Measurements from ENCODE around the gene PGM2L1.

The PGM2L1 gene

GRCh38 chr11:74318241-74318932, 79.8 kb downstream of the PGM2L1 start:
- Histone ChIP-seq H3K9ac (ENCODE audit: low read length) (peak overlapping the region; percentile 50), H3K36me3 (ENCODE audit: control insufficient read depth, insufficient read depth, low read length, severe bottlenecking) (no peaks in the 10 kb centered on the region), H3K27me3 (replicated peaks; ENCODE audit: control insufficient read depth, insufficient read depth, low read length) (no peaks in the 10 kb centered on the region), H3K4me1 (ENCODE audit: control insufficient read depth, insufficient read depth, low read length) (peaks cover 40% of the 10 kb centered on the region), H3K4me3 (ENCODE audit: low read length) (no peak overlapping the region), H3K9me3 (ENCODE audit: control insufficient read depth, low read length) (peaks cover 4% of the 10 kb centered on the region)
- peak; percentile 54 for DNase-seq (ENCODE audit: low read depth)

- peaks cover 31% of the 10 kb centered on the region for H3K4me1 ChIP-seq (ENCODE audit: control insufficient read depth, insufficient read depth, low read length)
- H3K9me3 ChIP-seq (ENCODE audit: control insufficient read depth, low read length), result peaks cover 4% of the 10 kb centered on the region
- peak overlapping the region; percentile 33 for H3K9ac ChIP-seq (ENCODE audit: low read length)
- H3K4me3 ChIP-seq (ENCODE audit: low read length), result no peak overlapping the region
- peak; percentile 57 for DNase-seq (ENCODE audit: low read depth)
- no peaks in the 10 kb centered on the region for H3K27me3 ChIP-seq (replicated peaks; ENCODE audit: control insufficient read depth, insufficient read depth, low read length)
- H3K36me3 ChIP-seq (ENCODE audit: control insufficient read depth, insufficient read depth, low read length, severe bottlenecking), result no peaks in the 10 kb centered on the region
These were observed 81.3 kb downstream of the PGM2L1 start for GRCh38 chr11:74316772-74317505.

GRCh38 chr11:74312326-74312725, 85.9 kb downstream of the PGM2L1 start:
- Histone ChIP-seq H3K4me3 (ENCODE audit: low read length) (no peak overlapping the region), H3K27me3 (replicated peaks; ENCODE audit: control insufficient read depth, insufficient read depth, low read length) (no peaks in the 10 kb centered on the region), H3K36me3 (ENCODE audit: control insufficient read depth, insufficient read depth, low read length, severe bottlenecking) (no peaks in the 10 kb centered on the region), H3K4me1 (ENCODE audit: control insufficient read depth, insufficient read depth, low read length) (peaks cover 15% of the 10 kb centered on the region), H3K9ac (ENCODE audit: low read length) (no peak overlapping the region), H3K9me3 (ENCODE audit: control insufficient read depth, low read length) (peaks cover 4% of the 10 kb centered on the region)
- DNase-seq (ENCODE audit: low read depth), result peak; percentile 36

- Histone ChIP-seq H3K4me1 (ENCODE audit: control insufficient read depth, insufficient read depth, low read length) (peaks cover 15% of the 10 kb centered on the region), H3K27me3 (replicated peaks; ENCODE audit: control insufficient read depth, insufficient read depth, low read length) (no peaks in the 10 kb centered on the region), H3K9me3 (ENCODE audit: control insufficient read depth, low read length) (no peaks in the 10 kb centered on the region), H3K9ac (ENCODE audit: low read length) (peak within 1 kb of the TSS; percentile 71), H3K36me3 (ENCODE audit: control insufficient read depth, insufficient read depth, low read length, severe bottlenecking) (no peaks in the 10 kb centered on the region), H3K4me3 (ENCODE audit: low read length) (peak within 1 kb of the TSS; percentile 78)
- DNase-seq (ENCODE audit: low read depth), result peak; percentile 62
These were observed 86.8 kb downstream of the PGM2L1 start, which contains the start of gene P4HA3 for GRCh38 chr11:74311352-74311926. Gene P4HA3 (minus strand): TSS chr11:74311640. CDS start chr11:74311611, 29 bp downstream.

- peaks cover 15% of the 10 kb centered on the region for H3K4me1 ChIP-seq (ENCODE audit: control insufficient read depth, insufficient read depth, low read length)
- peak overlapping the region; percentile 78 for H3K4me3 ChIP-seq (ENCODE audit: low read length)
- peak overlapping the region; percentile 71 for H3K9ac ChIP-seq (ENCODE audit: low read length)
- H3K27me3 ChIP-seq (replicated peaks; ENCODE audit: control insufficient read depth, insufficient read depth, low read length), result no peaks in the 10 kb centered on the region
- no peak for DNase-seq (ENCODE audit: low read depth)
- no peaks in the 10 kb centered on the region for H3K36me3 ChIP-seq (ENCODE audit: control insufficient read depth, insufficient read depth, low read length, severe bottlenecking)
- H3K9me3 ChIP-seq (ENCODE audit: control insufficient read depth, low read length), result no peaks in the 10 kb centered on the region
These were observed 87.4 kb downstream of the PGM2L1 start for GRCh38 chr11:74310857-74311256.

GRCh38 chr11:74307434-74307833, 90.8 kb downstream of the PGM2L1 start:
- H3K9ac ChIP-seq (ENCODE audit: low read length), result no peak overlapping the region
- no peaks in the 10 kb centered on the region for H3K36me3 ChIP-seq (ENCODE audit: control insufficient read depth, insufficient read depth, low read length, severe bottlenecking)
- no peak overlapping the region for H3K4me3 ChIP-seq (ENCODE audit: low read length)
- DNase-seq (ENCODE audit: low read depth), result peak; percentile 63
- no peaks in the 10 kb centered on the region for H3K9me3 ChIP-seq (ENCODE audit: control insufficient read depth, low read length)
- no peaks in the 10 kb centered on the region for H3K27me3 ChIP-seq (replicated peaks; ENCODE audit: control insufficient read depth, insufficient read depth, low read length)
- peaks cover 15% of the 10 kb centered on the region for H3K4me1 ChIP-seq (ENCODE audit: control insufficient read depth, insufficient read depth, low read length)

GRCh38 chr11:74306435-74307175, 91.6 kb downstream of the PGM2L1 start:
- no peaks in the 10 kb centered on the region for H3K27me3 ChIP-seq (replicated peaks; ENCODE audit: control insufficient read depth, insufficient read depth, low read length)
- DNase-seq (ENCODE audit: low read depth), result no peak
- peaks cover 7% of the 10 kb centered on the region for H3K4me1 ChIP-seq (ENCODE audit: control insufficient read depth, insufficient read depth, low read length)
- H3K9ac ChIP-seq (ENCODE audit: low read length), result no peak overlapping the region
- no peaks in the 10 kb centered on the region for H3K36me3 ChIP-seq (ENCODE audit: control insufficient read depth, insufficient read depth, low read length, severe bottlenecking)
- no peaks in the 10 kb centered on the region for H3K9me3 ChIP-seq (ENCODE audit: control insufficient read depth, low read length)
- no peak overlapping the region for H3K4me3 ChIP-seq (ENCODE audit: low read length)

GRCh38 chr11:74299015-74299414, 99.2 kb downstream of the PGM2L1 start:
- no peak overlapping the region for H3K4me3 ChIP-seq (ENCODE audit: low read length)
- no peaks in the 10 kb centered on the region for H3K27me3 ChIP-seq (replicated peaks; ENCODE audit: control insufficient read depth, insufficient read depth, low read length)
- no peaks in the 10 kb centered on the region for H3K9me3 ChIP-seq (ENCODE audit: control insufficient read depth, low read length)
- DNase-seq (ENCODE audit: low read depth), result peak; percentile 36
- no peak overlapping the region for H3K9ac ChIP-seq (ENCODE audit: low read length)
- no peaks in the 10 kb centered on the region for H3K4me1 ChIP-seq (ENCODE audit: control insufficient read depth, insufficient read depth, low read length)
- H3K36me3 ChIP-seq (ENCODE audit: control insufficient read depth, insufficient read depth, low read length, severe bottlenecking), result no peaks in the 10 kb centered on the region

GRCh38 chr11:74297484-74297883, 100.7 kb downstream of the PGM2L1 start:
- Histone ChIP-seq H3K9me3 (ENCODE audit: control insufficient read depth, low read length) (no peaks in the 10 kb centered on the region), H3K27me3 (replicated peaks; ENCODE audit: control insufficient read depth, insufficient read depth, low read length) (no peaks in the 10 kb centered on the region), H3K4me3 (ENCODE audit: low read length) (no peak overlapping the region), H3K4me1 (ENCODE audit: control insufficient read depth, insufficient read depth, low read length) (no peaks in the 10 kb centered on the region), H3K36me3 (ENCODE audit: control insufficient read depth, insufficient read depth, low read length, severe bottlenecking) (no peaks in the 10 kb centered on the region), H3K9ac (ENCODE audit: low read length) (no peak overlapping the region)
- no peak for DNase-seq (ENCODE audit: low read depth)

GRCh38 chr11:74288911-74289310, 109.3 kb downstream of the PGM2L1 start:
- no peak overlapping the region for H3K4me3 ChIP-seq (ENCODE audit: low read length)
- no peaks in the 10 kb centered on the region for H3K36me3 ChIP-seq (ENCODE audit: control insufficient read depth, insufficient read depth, low read length, severe bottlenecking)
- no peaks in the 10 kb centered on the region for H3K9me3 ChIP-seq (ENCODE audit: control insufficient read depth, low read length)
- no peak for DNase-seq (ENCODE audit: low read depth)
- no peaks in the 10 kb centered on the region for H3K27me3 ChIP-seq (replicated peaks; ENCODE audit: control insufficient read depth, insufficient read depth, low read length)
- peaks cover 11% of the 10 kb centered on the region for H3K4me1 ChIP-seq (ENCODE audit: control insufficient read depth, insufficient read depth, low read length)
- H3K9ac ChIP-seq (ENCODE audit: low read length), result no peak overlapping the region

GRCh38 chr11:74288161-74288560, 110.1 kb downstream of the PGM2L1 start:
- no peaks in the 10 kb centered on the region for H3K9me3 ChIP-seq (ENCODE audit: control insufficient read depth, low read length)
- peak overlapping the region; percentile 34 for H3K9ac ChIP-seq (ENCODE audit: low read length)
- H3K4me1 ChIP-seq (ENCODE audit: control insufficient read depth, insufficient read depth, low read length), result peaks cover 12% of the 10 kb centered on the region
- H3K36me3 ChIP-seq (ENCODE audit: control insufficient read depth, insufficient read depth, low read length, severe bottlenecking), result no peaks in the 10 kb centered on the region
- peak; percentile 91 for DNase-seq (ENCODE audit: low read depth)
- H3K4me3 ChIP-seq (ENCODE audit: low read length), result no peak overlapping the region
- H3K27me3 ChIP-seq (replicated peaks; ENCODE audit: control insufficient read depth, insufficient read depth, low read length), result no peaks in the 10 kb centered on the region

Measured in adipocyte (in vitro differentiated cells).